Suprapubic skin (tissue), 4 donors: ENCODE measurements around the gene KLHL14.

Experiments
- CTCF ChIP-seq, 2 donors: fragments of 200-600 bp in 1 of 2; fragments of 450-650 bp in 1 of 2; sonication (generic) in 1 of 2; IDR thresholded peaks; one replicate each; pipeline ENCODE4 v1.5.1; 2016 to 2019; ENCODE audit warnings: antibody characterized with exemption in 2 of 2, mild to moderate bottlenecking in 1 of 2, moderate library complexity in 1 of 2
- EP300 ChIP-seq: sonication (generic); formaldehyde crosslinking; IDR thresholded peaks from one replicate; pipeline ENCODE4 v1.6.1; 2017; ENCODE audit warnings: antibody characterized with exemption
- POLR2A ChIP-seq, 2 donors: fragments of 450-650 bp; IDR thresholded peaks; one replicate each; pipeline ENCODE4 v1.6.1; 2017; ENCODE audit warnings: antibody characterized with exemption in 2 of 2, mild to moderate bottlenecking in 2 of 2, moderate library complexity in 2 of 2
- POLR2AphosphoS5 ChIP-seq, 3 donors: sonication (generic); formaldehyde crosslinking; IDR thresholded peaks; one replicate each; pipeline ENCODE4 v1.6.1; 2017; ENCODE audit warnings: antibody characterized with exemption in 3 of 3

GRCh38 chr18:32670727-32671126 is 102.1 kb downstream of the KLHL14 start:
- TF ChIP-seq CTCF (IDR thresholded peaks at IDR 0.05) (no peak), POLR2AphosphoS5 (IDR thresholded peaks at IDR 0.05) (no peak), POLR2A (IDR thresholded peaks at IDR 0.05) (no peak), EP300 (no peak)
